Neural cell (in vitro differentiated cells): ENCODE data around the gene FUBP3. TPM values are rescaled to one million over a fixed set of nuclear protein-coding genes. Genes with fewer than 3 reads are reported as not detected.

Experiments
- H2AFZ ChIP-seq: fragments of 200-600, 300-800 bp; sonication (generic), shearing (Covaris generic); 2 replicates; pipeline ENCODE4 v1.6.0; 2014; ENCODE audit warnings: low read depth, mild to moderate bottlenecking, antibody characterized with exemption, low read length, moderate library complexity
- H3F3A ChIP-seq: fragments of 200-600 bp; shearing (Covaris generic); 2 replicates; pipeline ENCODE4 v1.6.1; 2016; ENCODE audit warnings: mild to moderate bottlenecking, moderate library complexity, mixed read lengths, antibody characterized with exemption, low read length; ENCODE audit not compliant: insufficient read depth, poor library complexity, severe bottlenecking
- H3K27ac ChIP-seq: fragments of 200-600, 300-800 bp; sonication (generic), shearing (Covaris generic); 2 replicates; pipeline ENCODE4 v1.5.1; 2014; ENCODE audit warnings: mild to moderate bottlenecking, low read length, moderate library complexity
- H3K27me3 ChIP-seq: fragments of 300-800, 200-600 bp; sonication (generic), shearing (Covaris generic); 2 replicates; pipeline ENCODE4 v1.6.0; 2014; ENCODE audit warnings: mild to moderate bottlenecking, low read depth, low read length, moderate library complexity; ENCODE audit not compliant: insufficient read depth
- H3K36me3 ChIP-seq: fragments of 300-800, 200-600 bp; sonication (generic), shearing (Covaris generic); 2 replicates; pipeline ENCODE4 v1.5.1; 2014; ENCODE audit warnings: mild to moderate bottlenecking, antibody characterized with exemption, low read length, moderate library complexity; ENCODE audit not compliant: insufficient read depth
- H3K4me2 ChIP-seq: fragments of 300-800, 200-600 bp; sonication (generic), shearing (Covaris generic); 2 replicates; pipeline ENCODE4 v1.6.0; 2014; ENCODE audit warnings: mild to moderate bottlenecking, low read length
- H3K4me3 ChIP-seq: fragments of 300-800, 200-600 bp; sonication (generic), shearing (Covaris generic); 2 replicates; pipeline ENCODE4 v1.5.1; 2014; ENCODE audit warnings: mild to moderate bottlenecking, low read length, moderate library complexity
- H3K79me2 ChIP-seq: fragments of 200-600 bp; shearing (Covaris generic); replicated peaks from 2 replicates; pipeline ENCODE4 v1.6.0; 2014; ENCODE audit warnings: mild to moderate bottlenecking, low read length, moderate library complexity; ENCODE audit not compliant: insufficient read depth
- H3K9ac ChIP-seq: fragments of 300-800, 200-600 bp; sonication (generic), shearing (Covaris generic); 2 replicates; pipeline ENCODE4 v1.6.1; 2016; ENCODE audit warnings: mild to moderate bottlenecking, low read length, mixed read lengths
- H3K9me2 ChIP-seq: fragments of 200-600 bp; shearing (Covaris generic); 2 replicates; pipeline ENCODE4 v1.6.1; 2016; ENCODE audit warnings: mild to moderate bottlenecking, low read length, mixed read lengths; ENCODE audit not compliant: insufficient read depth
- H3K9me3 ChIP-seq: fragments of 200-600, 300-800 bp; sonication (generic), shearing (Covaris generic); 2 replicates; pipeline ENCODE4 v1.6.1; 2016; ENCODE audit warnings: mild to moderate bottlenecking, mixed run types, low read length, moderate library complexity, mixed read lengths
- H4K20me1 ChIP-seq: fragments of 200-600 bp; shearing (Covaris generic); 2 replicates; pipeline ENCODE4 v1.6.1; 2016; ENCODE audit warnings: mild to moderate bottlenecking, mixed run types; ENCODE audit not compliant: insufficient read depth
- CTCF ChIP-seq: fragments of 450-650 bp; IDR thresholded peaks from 2 replicates; pipeline ENCODE4 v1.5.1; 2014; ENCODE audit warnings: antibody characterized with exemption, mild to moderate bottlenecking, moderate library complexity; ENCODE audit not compliant: poor library complexity, severe bottlenecking
- EP300 ChIP-seq: fragments of 450-650 bp; conservative IDR thresholded peaks from 2 replicates; pipeline ENCODE4 v1.6.1; 2014; ENCODE audit warnings: antibody characterized with exemption, mild to moderate bottlenecking, moderate library complexity; ENCODE audit not compliant: poor library complexity, severe bottlenecking
- EZH2 ChIP-seq: fragments of 200-600, 300-800 bp; shearing (Covaris generic), sonication (generic); IDR thresholded peaks from 2 replicates; pipeline ENCODE4 v1.6.1; 2014; ENCODE audit warnings: antibody characterized with exemption, low read length, borderline replicate concordance, mild to moderate bottlenecking; ENCODE audit not compliant: insufficient read depth, poor library complexity, severe bottlenecking
- MXI1 ChIP-seq: fragments of 450-650 bp; conservative IDR thresholded peaks from 2 replicates; pipeline ENCODE4 v1.6.1; 2014; ENCODE audit warnings: antibody characterized with exemption, mild to moderate bottlenecking; ENCODE audit not compliant: poor library complexity, severe bottlenecking
- POLR2AphosphoS5 ChIP-seq: IDR thresholded peaks from 2 replicates; pipeline ENCODE4 v1.6.1; 2012
- RAD21 ChIP-seq: fragments of 450-650 bp; conservative IDR thresholded peaks from 2 replicates; pipeline ENCODE4 v1.6.1; 2014; ENCODE audit warnings: antibody characterized with exemption, mild to moderate bottlenecking, moderate library complexity
- REST ChIP-seq: IDR thresholded peaks from 2 replicates; pipeline ENCODE4 v1.6.1; 2012; ENCODE audit warnings: borderline replicate concordance
- SMC3 ChIP-seq: fragments of 450-650 bp; conservative IDR thresholded peaks from 2 replicates; pipeline ENCODE4 v1.6.1; 2014; ENCODE audit warnings: antibody characterized with exemption, mild to moderate bottlenecking, moderate library complexity; ENCODE audit not compliant: poor library complexity
- TAF1 ChIP-seq: IDR thresholded peaks from 2 replicates; pipeline ENCODE4 v1.6.1; 2012; ENCODE audit warnings: low read depth
- polyA plus RNA-seq: library from polyadenylated mRNA; depleted of rRNA; stranded (reverse); fragments of >200 nt; gene quantifications from 2 replicates; pipeline ENCODE4 v1.2.3, GENCODE V29; 2014

The FUBP3 gene
- polyA plus RNA-seq, 1 donor from 2014 or later, result 70.5 TPM

GRCh38 chr9:130606887-130607600, 27.7 kb downstream of the FUBP3 start:
- TF ChIP-seq EP300 (no peak), POLR2AphosphoS5 (no peak), REST (no peak), SMC3 (no peak), EZH2 (no peak), CTCF (no peak), TAF1 (no peak), RAD21 (no peak), MXI1 (no peak)
- no peaks in the 10 kb centered on the region for H3K36me3 ChIP-seq
- no peak overlapping the region for H3K4me3 ChIP-seq
- H3K79me2 ChIP-seq, result no peaks in the 10 kb centered on the region
- H3K4me2 ChIP-seq, result no peak overlapping the region
- no peaks in the 10 kb centered on the region for H3F3A ChIP-seq
- H2AFZ ChIP-seq, result no peak overlapping the region
- no peaks in the 10 kb centered on the region for H4K20me1 ChIP-seq
- H3K9ac ChIP-seq, result no peak overlapping the region
- no peaks in the 10 kb centered on the region for H3K27me3 ChIP-seq
- no peaks in the 10 kb centered on the region for H3K9me2 ChIP-seq
- no peak overlapping the region for H3K27ac ChIP-seq
- H3K9me3 ChIP-seq, result no peaks in the 10 kb centered on the region

GRCh38 chr9:130607640-130608420, 28.5 kb downstream of the FUBP3 start:
- Histone ChIP-seq H3K4me2 (no peak overlapping the region), H3K36me3 (no peaks in the 10 kb centered on the region)
- TF ChIP-seq POLR2AphosphoS5 (no peak), MXI1 (no peak), SMC3 (no peak), EP300 (no peak), CTCF (no peak)

More at GRCh38 chr9:130607640-130608420, 28.5 kb downstream of the FUBP3 start:
- Histone ChIP-seq H2AFZ (no peak overlapping the region), H3K9me3 (no peaks in the 10 kb centered on the region), H3K79me2 (no peaks in the 10 kb centered on the region), H3K27me3 (no peaks in the 10 kb centered on the region), H3K4me3 (no peak overlapping the region), H4K20me1 (no peaks in the 10 kb centered on the region), H3K27ac (no peak overlapping the region), H3F3A (no peaks in the 10 kb centered on the region), H3K9me2 (no peaks in the 10 kb centered on the region), H3K9ac (no peak overlapping the region)
